CD4-positive, alpha-beta T cell treated with Interleukin-1 beta for 1 hour (primary cell): Measurements from ENCODE around the gene YWHAH.
"Not testable (repeated sequence)": the region's sequence is repeated elsewhere in the genome, so short reads cannot be mapped to it uniquely, and the experiment has no call there.

ENCODE experiments used
- DNase-seq, 2 donors: peaks; one replicate each; pipeline ENCODE4 v3.0.0-alpha.2; 2020 to 2022

Gene YWHAH

GRCh38 chr22:31951194-31952093 lies 7.1 kb downstream of the YWHAH start:
- DNase-seq = no peak

- no peak for DNase-seq
Measured at GRCh38 chr22:31952094-31952401, 7.7 kb downstream of the YWHAH start.

- no peak for DNase-seq
Measured at GRCh38 chr22:31952472-31952871, 8.1 kb downstream of the YWHAH start.

- DNase-seq = no peak
Measured at GRCh38 chr22:31953261-31953660, 8.9 kb downstream of the YWHAH start.

GRCh38 chr22:31954535-31955523 lies 10.5 kb downstream of the YWHAH start:
- no peak for DNase-seq

- no peak for DNase-seq
Measured at GRCh38 chr22:31956360-31956759, 12.0 kb downstream of the YWHAH start.

- no peak for DNase-seq
Measured at GRCh38 chr22:31957970-31958594, 13.7 kb downstream of the YWHAH start.

- peak in 1 of 2 donors; percentile 52 for DNase-seq
Measured at GRCh38 chr22:31958625-31959239, 14.4 kb downstream of the YWHAH start.

- DNase-seq = no peak
Measured at GRCh38 chr22:31960767-31961166, 16.4 kb downstream of the YWHAH start.

GRCh38 chr22:31962387-31963125 lies 18.2 kb downstream of the YWHAH start:
- DNase-seq = no peak

- no peak for DNase-seq
Measured at GRCh38 chr22:31968022-31968421, 23.7 kb downstream of the YWHAH start.

GRCh38 chr22:31969789-31970489 lies 25.6 kb downstream of the YWHAH start:
- peak; percentile 67 to 74 for DNase-seq

GRCh38 chr22:31970490-31971444 lies 26.4 kb downstream of the YWHAH start:
- DNase-seq = peak; percentile 85 to 92

- no peak for DNase-seq
Measured at GRCh38 chr22:31972180-31972579, 27.8 kb downstream of the YWHAH start.

- DNase-seq = no peak
Measured at GRCh38 chr22:31973739-31974138, 29.4 kb downstream of the YWHAH start.

GRCh38 chr22:31977141-31977841 lies 33.0 kb downstream of the YWHAH start:
- peak; percentile 71 to 74 for DNase-seq

GRCh38 chr22:31977939-31978338 lies 33.6 kb downstream of the YWHAH start:
- DNase-seq = no peak

- no peak for DNase-seq
Measured at GRCh38 chr22:31980628-31981027, 36.3 kb downstream of the YWHAH start.

- not testable (repeated sequence) for DNase-seq
Measured at GRCh38 chr22:31981976-31982375, 37.6 kb downstream of the YWHAH start.
